HG02970 (cell line): Measurements from ENCODE around the gene THOC6.

Source experiments
- ATAC-seq: cut with Tn5 transposase; IDR thresholded peaks from one replicate; pipeline ENCODE4 v1.9.1; 2021; ENCODE audit warnings: mild to moderate bottlenecking, moderate library complexity, moderate number of reproducible peaks; ENCODE audit not compliant: unreplicated experiment, low FRiP score

The THOC6 gene

DNA sequence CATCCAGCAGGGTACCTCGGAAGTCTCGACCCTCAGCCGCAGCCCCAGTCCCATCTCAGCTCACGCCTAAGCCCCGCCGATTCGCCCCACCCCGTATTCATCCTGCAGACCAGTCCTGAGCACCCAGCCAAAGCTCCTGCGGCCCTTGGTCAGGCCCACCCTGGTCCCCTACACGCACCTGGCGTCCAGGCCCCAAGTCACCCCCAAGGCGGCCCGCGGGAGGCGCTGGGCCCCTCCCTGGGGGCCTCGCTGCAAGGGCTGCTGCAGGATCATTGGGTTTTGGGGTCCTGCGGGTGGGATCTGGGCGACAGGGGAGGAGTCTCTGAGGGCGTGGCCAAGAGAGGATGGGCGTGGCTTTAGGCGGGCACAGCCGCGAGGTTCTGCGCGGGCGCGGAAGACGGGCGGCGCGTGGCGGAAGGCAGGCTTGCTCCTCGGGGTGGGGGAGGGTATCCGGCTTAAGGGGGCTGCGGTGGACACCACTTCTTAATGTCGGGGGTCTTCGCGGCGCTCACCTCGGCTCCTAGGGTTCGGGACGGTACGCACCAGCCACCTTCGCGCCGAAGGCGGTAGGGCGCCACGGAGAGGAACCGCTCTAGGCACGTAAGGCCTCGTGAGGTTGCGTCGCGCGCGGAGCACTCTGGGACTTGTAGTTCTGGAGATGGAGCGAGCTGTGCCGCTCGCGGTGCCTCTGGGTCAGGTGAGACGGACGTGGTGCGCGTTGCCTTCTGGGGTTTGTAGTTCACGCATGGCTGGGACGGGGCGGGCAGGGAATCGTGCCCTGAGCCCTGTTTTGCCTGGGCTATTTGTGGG lies at the start of gene THOC6, which contains the start of gene HCFC1R1:
TSS of gene THOC6 (plus strand) at position 367 of the 810 bp plus-strand sequence. CDS start at position 659, 292 bp downstream.
TSS of gene HCFC1R1 (minus strand) at position 274 of the 810 bp plus-strand sequence. CDS start at position 273, 1 bp downstream.
- ATAC-seq, result peak; percentile 62

GRCh38 chr16:2974319-2975056 lies 49.3 kb upstream of the THOC6 start:
- no peak for ATAC-seq

- no peak for ATAC-seq
Observed at GRCh38 chr16:2975161-2975795, 48.6 kb upstream of the THOC6 start.

DNA sequence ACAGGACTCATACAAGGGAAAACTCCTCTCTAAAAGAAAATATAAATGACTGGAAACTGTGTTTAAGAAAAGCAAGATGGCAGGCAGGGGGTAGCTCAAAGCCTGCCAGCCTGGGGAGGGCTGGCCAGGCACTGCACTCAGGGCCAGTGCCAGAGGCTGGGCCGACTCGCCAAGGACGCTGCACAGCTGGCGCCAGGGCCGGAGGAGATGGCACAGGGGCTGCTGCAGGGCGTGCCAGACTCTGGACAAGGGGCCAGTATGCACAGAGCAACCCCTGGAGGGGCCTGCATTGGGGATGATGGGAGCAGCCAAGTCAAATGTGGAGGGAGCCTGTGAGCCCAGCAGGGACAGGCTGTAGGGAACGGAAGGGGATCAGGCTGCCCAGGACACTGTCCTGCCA lies 47.6 kb upstream of the THOC6 start:
- no peak for ATAC-seq

DNA sequence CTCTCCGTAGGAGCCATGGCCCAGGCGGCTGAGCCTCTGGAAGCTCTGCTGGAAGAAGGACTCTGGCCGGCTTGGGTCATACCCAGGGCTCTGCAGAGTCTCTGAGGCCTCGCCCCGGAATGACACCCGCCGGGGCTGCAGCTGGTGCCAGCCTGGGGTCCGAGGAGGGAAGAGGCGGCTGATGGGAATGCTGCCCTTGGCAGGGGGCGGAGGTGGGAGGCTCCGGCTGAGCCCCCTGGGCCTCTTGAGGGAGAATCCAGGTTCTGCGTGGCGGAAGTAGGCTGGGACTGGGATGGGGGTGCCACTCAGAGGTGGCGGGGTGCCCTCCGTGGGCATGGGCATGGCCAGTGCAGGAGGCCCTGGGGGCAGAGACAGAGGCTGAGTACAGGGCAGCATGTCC lies 47.2 kb upstream of the THOC6 start:
- ATAC-seq, result no peak

DNA sequence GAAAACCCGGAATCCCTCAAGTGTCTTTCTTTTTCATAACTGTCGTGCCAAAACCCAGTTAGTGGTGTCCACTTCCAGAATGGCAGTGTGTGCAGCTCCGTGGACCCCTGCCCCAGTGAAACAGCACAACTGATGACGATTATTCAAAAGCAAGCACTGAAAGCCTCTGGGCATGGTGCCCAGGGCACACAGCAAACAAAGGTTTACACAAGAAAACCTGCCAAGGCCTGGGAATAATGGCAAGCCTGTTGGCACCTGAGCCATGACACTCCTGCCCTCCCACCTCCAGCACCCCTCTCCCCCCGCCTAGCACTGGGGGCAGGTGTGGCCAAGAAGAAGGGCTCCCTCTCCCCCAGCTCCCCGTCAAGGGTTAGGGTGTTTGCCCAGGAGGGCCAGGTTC lies 46.4 kb upstream of the THOC6 start:
- ATAC-seq, result no peak

GRCh38 chr16:2979669-2980226 lies 44.1 kb upstream of the THOC6 start:
- no peak for ATAC-seq

- ATAC-seq, result peak; percentile 82
Observed at GRCh38 chr16:2980227-2981176, 43.3 kb upstream of the THOC6 start, which contains the start of gene PKMYT1. Gene PKMYT1 (minus strand): TSS chr16:2980446. CDS start chr16:2979657, 789 bp downstream.

DNA sequence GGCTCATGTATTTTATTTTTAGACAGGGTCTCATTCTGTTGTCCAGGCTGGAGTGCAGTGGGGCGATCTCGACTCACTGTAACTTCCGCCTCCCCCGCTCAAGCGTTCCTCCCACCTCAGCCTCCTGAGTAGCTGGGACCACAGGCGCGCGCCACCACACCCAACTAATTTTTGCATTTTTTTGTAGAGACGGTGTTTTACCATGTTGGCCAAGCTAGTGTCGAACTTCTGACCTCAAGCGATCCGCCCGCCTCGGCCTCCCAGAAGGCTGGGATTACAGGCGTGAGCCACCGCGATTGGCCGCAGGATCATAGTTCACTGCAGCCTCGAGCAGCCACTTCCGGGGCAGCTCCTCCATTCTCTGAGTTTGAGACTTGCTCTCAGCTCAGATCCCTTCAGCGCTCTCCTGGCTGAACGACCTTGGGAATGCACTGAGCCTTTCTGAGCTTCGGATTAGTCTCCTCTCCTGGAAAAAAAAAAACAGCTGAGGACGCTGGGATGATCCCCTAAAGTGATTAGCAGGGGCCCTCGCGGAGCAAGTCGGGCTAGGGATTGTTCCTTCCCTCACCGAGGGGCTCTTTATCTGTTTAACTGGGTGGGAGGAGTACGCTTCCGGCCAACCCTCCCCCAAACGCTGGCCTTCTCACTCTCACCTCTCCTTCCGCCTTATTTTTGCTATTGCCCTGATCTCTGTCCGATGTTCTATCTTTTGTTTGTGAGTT lies 42.5 kb upstream of the THOC6 start:
- no peak for ATAC-seq

GRCh38 chr16:2981899-2982250 lies 42.0 kb upstream of the THOC6 start:
- ATAC-seq, result no peak

DNA sequence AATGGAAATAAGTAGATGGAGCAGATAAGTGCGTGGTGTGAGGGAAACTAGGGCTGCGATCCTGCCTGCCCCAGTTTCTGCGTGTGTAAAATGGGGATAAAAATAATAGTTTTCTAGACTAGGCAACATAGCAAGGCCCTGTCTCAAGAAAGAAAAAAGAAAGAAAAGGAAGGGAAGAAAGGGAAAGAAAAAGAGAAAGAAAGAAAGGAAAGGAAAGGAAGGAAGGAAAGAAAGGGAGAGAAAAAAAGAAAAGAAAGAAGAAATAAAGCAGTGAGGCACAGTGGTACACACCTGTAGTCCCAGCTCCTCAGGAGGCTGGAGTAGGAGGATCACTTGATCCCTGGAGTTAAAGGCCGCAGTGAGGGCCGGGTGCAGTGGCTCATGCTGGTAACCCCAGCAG lies 41.4 kb upstream of the THOC6 start:
- ATAC-seq, result no peak

DNA sequence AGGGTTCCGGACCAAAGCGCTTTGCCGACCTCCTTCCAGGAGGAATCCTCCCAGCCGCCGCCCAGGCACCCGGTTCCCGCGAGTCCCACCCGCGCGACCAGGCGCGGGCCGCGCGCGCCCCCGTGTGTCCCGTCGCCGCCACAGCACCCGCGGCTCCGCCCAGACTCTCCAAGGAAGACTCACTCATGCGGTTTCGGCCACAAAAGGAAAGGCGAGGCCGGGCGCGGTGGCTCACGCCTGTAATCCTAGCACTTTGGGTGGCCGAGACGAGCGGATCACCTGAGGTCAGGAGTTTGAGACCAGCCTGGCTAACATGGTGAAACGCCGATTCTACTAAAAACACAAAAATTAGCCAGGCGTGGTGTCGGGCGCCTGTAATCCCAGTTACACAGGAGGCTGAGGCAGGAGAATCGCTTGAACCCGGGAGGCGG lies 40.1 kb upstream of the THOC6 start:
- ATAC-seq, result peak; percentile 41

DNA sequence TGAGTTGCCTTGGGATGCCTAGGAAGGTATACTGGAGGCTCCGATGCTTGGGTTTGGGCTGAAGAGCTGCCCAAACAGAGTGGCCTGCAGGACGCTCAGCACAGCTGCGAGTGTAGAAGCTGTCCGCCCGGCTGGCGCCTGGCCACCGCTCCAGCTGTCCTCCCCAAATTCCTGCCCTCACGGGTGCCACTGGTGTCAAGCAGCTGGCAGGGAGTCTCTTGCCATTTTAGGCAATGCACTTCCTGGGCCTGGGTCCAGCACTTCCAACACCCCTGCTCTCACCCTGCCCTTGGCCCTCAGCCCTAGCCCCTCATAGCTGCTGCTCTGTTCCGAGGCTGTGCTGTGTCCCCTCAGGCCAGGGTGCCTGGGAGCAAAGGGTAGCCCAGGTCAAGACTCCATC lies 38.4 kb upstream of the THOC6 start:
- ATAC-seq, result no peak

- ATAC-seq, result no peak
Observed at GRCh38 chr16:2985893-2986355, 37.9 kb upstream of the THOC6 start.

DNA sequence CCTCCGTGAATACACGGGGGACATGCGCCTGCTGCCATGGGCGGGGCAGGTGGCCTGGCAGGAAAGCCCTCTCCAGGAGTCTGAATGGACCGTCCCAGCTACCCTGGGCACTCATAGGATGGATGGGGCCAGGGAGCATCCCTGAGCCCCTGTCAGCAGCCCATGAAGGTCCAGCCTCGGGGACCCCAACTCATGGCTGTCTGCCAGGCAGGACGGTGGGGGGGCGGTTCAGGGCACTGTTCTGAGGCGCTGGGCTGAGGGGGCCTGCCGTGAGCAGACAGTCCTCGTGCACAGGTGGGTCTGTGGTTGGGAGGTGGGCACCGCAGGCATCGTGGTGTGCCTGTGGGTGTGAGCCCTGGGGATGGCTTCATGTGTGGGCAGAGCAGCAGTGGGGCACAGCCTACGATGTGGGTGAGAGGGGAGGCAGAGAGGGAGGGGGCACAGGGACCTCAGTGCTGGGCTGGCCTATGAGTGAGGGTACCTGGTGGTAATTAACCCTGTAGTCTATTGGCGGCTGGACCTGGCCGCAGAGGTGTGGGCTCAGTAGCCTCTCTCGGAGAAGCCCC lies 37.1 kb upstream of the THOC6 start:
- ATAC-seq, result no peak

- no peak for ATAC-seq
Observed at GRCh38 chr16:2987286-2987685, 36.5 kb upstream of the THOC6 start.

GRCh38 chr16:2987833-2988232 lies 36.0 kb upstream of the THOC6 start:
- no peak for ATAC-seq

DNA sequence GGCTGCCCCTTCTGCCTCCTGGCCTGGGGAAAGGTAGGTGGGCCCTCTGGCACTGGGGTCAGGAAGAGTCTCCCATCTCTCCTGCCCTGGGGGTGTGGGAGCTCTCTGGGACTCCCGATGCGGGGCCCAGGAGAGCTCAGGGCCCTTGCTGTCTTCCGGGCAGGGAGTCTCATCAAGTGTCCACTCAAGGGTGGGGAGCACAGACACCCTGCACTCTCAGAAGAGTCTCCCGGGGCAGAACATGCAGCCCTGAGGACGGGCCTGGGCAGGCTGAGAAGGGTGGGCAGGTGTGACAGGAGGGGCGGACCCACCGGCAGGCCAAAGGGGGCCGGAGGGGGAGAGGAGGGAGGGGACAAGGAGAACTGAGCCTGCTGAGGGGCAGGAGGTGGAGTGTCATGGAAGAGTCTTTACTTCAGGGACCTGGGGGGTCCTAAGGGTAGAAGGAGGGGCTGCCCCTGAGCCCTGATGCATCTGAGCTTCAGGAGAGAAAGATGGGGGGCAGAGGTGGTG lies 35.2 kb upstream of the THOC6 start:
- no peak for ATAC-seq
